Tibial artery (tissue), 4 donors: ENCODE results near the gene TRDMT1.

Experiments
- DNase-seq, 2 donors: peaks; one replicate each; pipeline ENCODE4 v3.0.0-alpha.2; 2019
- H3K27ac ChIP-seq, 2 donors: fragments of 200-600 bp; sonication (generic) in 1 of 2; 1 replicate in 1 of 2; 2 replicates in 1 of 2; pipeline ENCODE4 v1.5.1; 2018 to 2019; ENCODE audit warnings: mild to moderate bottlenecking in 1 of 2
- H3K27me3 ChIP-seq, 2 donors: fragments of 200-600 bp; sonication (generic) in 1 of 2; one replicate each; pipeline versions ENCODE4 v1.5.1 to v1.6.0; 2016 to 2019
- H3K36me3 ChIP-seq, 3 donors: fragments of 200-600 bp; sonication (generic) in 2 of 3; one replicate each; pipeline ENCODE4 v1.5.1; 2016 to 2019; ENCODE audit warnings: mild to moderate bottlenecking in 2 of 3
- H3K4me1 ChIP-seq, 4 donors: fragments of 200-600 bp; sonication (generic) in 2 of 4; 1 replicate in 3 of 4; 2 replicates in 1 of 4; pipeline ENCODE4 v1.5.1; 2016 to 2019
- H3K4me3 ChIP-seq, 2 donors: fragments of 200-600 bp; sonication (generic) in 1 of 2; 1 replicate in 1 of 2; 2 replicates in 1 of 2; pipeline ENCODE4 v1.5.1; 2018 to 2019; ENCODE audit warnings: mild to moderate bottlenecking in 2 of 2
- H3K9me3 ChIP-seq, 3 donors: fragments of 200-600 bp; sonication (generic) in 1 of 3; one replicate each; pipeline ENCODE4 v1.5.1; 2016 to 2019
- intact Hi-C: fragments of 100-400 bp; cut with DNase I; formaldehyde crosslinking; loops from one replicate; pipeline ENCODE4 v1.15.0; 2023; ENCODE audit warnings: low total_unique reads
- TF ChIP-seq, protein P1 (sequence below), 2 experiments: fragments of 200-600 bp in 1 of 2; fragments of 450-650 bp in 1 of 2; IDR thresholded peaks; one replicate each; pipeline ENCODE4 v1.5.1; 2017 to 2019; ENCODE audit warnings: antibody characterized with exemption in 2 of 2, mild to moderate bottlenecking in 1 of 2, moderate library complexity in 1 of 2

The TRDMT1 gene

DNA sequence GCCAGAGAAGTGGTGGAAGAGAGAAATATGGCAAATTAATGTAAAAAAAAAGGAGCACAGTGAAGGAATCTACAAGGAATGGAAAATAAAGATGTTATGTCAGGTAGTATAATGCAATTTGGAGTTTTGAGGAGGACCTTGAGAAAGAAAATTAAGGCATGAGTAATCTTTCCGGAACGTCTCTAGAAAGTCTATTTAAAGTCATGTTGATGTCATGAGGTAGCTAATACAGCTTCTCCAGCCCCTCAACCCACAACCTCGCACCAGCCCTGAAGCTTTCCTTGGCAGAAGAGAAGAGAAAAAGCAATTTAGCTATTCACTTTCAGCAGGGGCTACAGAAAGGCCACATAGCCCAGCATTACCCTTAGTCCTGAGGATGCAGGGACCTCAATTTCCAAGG lies 22.5 kb downstream of the TRDMT1 start:
- H3K27ac ChIP-seq, result no peak overlapping the region
- no peak overlapping the region for H3K4me3 ChIP-seq
- TF ChIP-seq, protein P1, sequence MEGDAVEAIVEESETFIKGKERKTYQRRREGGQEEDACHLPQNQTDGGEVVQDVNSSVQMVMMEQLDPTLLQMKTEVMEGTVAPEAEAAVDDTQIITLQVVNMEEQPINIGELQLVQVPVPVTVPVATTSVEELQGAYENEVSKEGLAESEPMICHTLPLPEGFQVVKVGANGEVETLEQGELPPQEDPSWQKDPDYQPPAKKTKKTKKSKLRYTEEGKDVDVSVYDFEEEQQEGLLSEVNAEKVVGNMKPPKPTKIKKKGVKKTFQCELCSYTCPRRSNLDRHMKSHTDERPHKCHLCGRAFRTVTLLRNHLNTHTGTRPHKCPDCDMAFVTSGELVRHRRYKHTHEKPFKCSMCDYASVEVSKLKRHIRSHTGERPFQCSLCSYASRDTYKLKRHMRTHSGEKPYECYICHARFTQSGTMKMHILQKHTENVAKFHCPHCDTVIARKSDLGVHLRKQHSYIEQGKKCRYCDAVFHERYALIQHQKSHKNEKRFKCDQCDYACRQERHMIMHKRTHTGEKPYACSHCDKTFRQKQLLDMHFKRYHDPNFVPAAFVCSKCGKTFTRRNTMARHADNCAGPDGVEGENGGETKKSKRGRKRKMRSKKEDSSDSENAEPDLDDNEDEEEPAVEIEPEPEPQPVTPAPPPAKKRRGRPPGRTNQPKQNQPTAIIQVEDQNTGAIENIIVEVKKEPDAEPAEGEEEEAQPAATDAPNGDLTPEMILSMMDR (IDR thresholded peaks at IDR 0.05), result no peak
- peaks cover 0 to 43% (median 13%) of the 10 kb centered on the region in 4 donors for H3K4me1 ChIP-seq
- no peaks in the 10 kb centered on the region for H3K27me3 ChIP-seq
- DNase-seq, result no peak
- intact Hi-C loops, result no loop called here
- H3K36me3 ChIP-seq, result no peaks in the 10 kb centered on the region
- no peaks in the 10 kb centered on the region for H3K9me3 ChIP-seq

DNA sequence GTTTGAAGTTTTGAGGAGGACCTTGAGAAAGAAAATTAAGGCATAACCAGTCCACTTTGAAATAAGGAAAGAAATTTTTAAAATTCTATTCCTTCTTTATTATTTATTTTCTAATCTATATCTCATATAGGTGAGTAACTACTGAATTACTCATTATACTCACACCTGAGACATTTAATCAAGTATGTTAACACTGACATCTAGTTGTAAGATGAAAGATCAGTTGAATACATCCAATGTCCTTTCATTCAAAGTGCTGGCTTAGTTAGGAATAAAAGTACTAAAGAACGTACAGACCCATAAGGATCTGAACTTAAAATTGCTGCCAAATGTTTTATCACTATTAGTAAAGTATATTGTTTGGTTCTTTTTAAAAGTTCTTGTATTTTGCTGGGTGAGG lies 23.5 kb downstream of the TRDMT1 start:
- no peaks in the 10 kb centered on the region for H3K9me3 ChIP-seq
- no peaks in the 10 kb centered on the region for H3K36me3 ChIP-seq
- H3K27ac ChIP-seq, result no peak overlapping the region
- intact Hi-C loops, result no loop called here
- no peaks in the 10 kb centered on the region for H3K27me3 ChIP-seq
- DNase-seq, result no peak
- TF ChIP-seq, protein P1 (IDR thresholded peaks at IDR 0.05), result no peak
- peaks cover 0 to 43% (median 13%) of the 10 kb centered on the region in 4 donors for H3K4me1 ChIP-seq
- H3K4me3 ChIP-seq, result no peak overlapping the region

GRCh38 chr10:17177014-17177413 lies 24.5 kb downstream of the TRDMT1 start:
- no peaks in the 10 kb centered on the region for H3K9me3 ChIP-seq
- no peaks in the 10 kb centered on the region for H3K27me3 ChIP-seq
- TF ChIP-seq, protein P1 (IDR thresholded peaks at IDR 0.05), result no peak
- intact Hi-C loops, result no loop called here
- H3K4me3 ChIP-seq, result no peak overlapping the region
- peaks cover 0 to 43% (median 11%) of the 10 kb centered on the region in 4 donors for H3K4me1 ChIP-seq
- no peak overlapping the region for H3K27ac ChIP-seq
- no peak for DNase-seq
- H3K36me3 ChIP-seq, result no peaks in the 10 kb centered on the region

- intact Hi-C loops, result no loop called here
- H3K9me3 ChIP-seq, result no peaks in the 10 kb centered on the region
- H3K27ac ChIP-seq, result peak overlapping the region in 1 of 2 donors; percentile 24
- no peak for DNase-seq
- TF ChIP-seq, protein P1 (IDR thresholded peaks at IDR 0.05), result no peak
- no peaks in the 10 kb centered on the region for H3K27me3 ChIP-seq
- H3K4me3 ChIP-seq, result no peak overlapping the region
- H3K4me1 ChIP-seq, result peaks cover 0 to 44% (median 8%) of the 10 kb centered on the region in 4 donors
- H3K36me3 ChIP-seq, result no peaks in the 10 kb centered on the region
Observed at GRCh38 chr10:17176091-17176490, 25.4 kb downstream of the TRDMT1 start.

GRCh38 chr10:17175551-17175950 lies 25.9 kb downstream of the TRDMT1 start:
- TF ChIP-seq, protein P1 (IDR thresholded peaks at IDR 0.05), result no peak
- no peaks in the 10 kb centered on the region for H3K36me3 ChIP-seq
- DNase-seq, result no peak
- H3K27me3 ChIP-seq, result no peaks in the 10 kb centered on the region
- peak overlapping the region; percentile 24 to 47 for H3K27ac ChIP-seq
- no peaks in the 10 kb centered on the region for H3K9me3 ChIP-seq
- peaks cover 0 to 49% (median 8%) of the 10 kb centered on the region in 4 donors for H3K4me1 ChIP-seq
- peak overlapping the region; percentile 14 to 20 for H3K4me3 ChIP-seq
- intact Hi-C loops, result no loop called here

GRCh38 chr10:17174626-17175025 lies 26.8 kb downstream of the TRDMT1 start:
- DNase-seq, result no peak
- Histone ChIP-seq H3K4me1 (peaks cover 0 to 57% (median 10%) of the 10 kb centered on the region in 4 donors), H3K27ac (peak overlapping the region in 1 of 2 donors; percentile 47), H3K9me3 (no peaks in the 10 kb centered on the region), H3K4me3 (no peak overlapping the region), H3K36me3 (no peaks in the 10 kb centered on the region), H3K27me3 (no peaks in the 10 kb centered on the region)
- TF ChIP-seq, protein P1 (IDR thresholded peaks at IDR 0.05), result no peak
- intact Hi-C loops, result no loop called here
